Stimulated activated naive CD8-positive, alpha-beta T cell treated with anti-CD3 and anti-CD28 coated beads, Interleukin-15, amount 100 ng/mL, for 72 hours (primary cell): ENCODE data around the gene M1AP.

ENCODE experiments used
- ATAC-seq: fragments of 150-1000 bp; cut with Tn5 transposase; 2 replicates; pipeline ENCODE4 v1.10.0; 2021; ENCODE audit warnings: mild to moderate bottlenecking, moderate library complexity
- DNase-seq, 2 donors: peaks; one replicate each; pipeline ENCODE4 v3.0.0; 2021 to 2022
- H3K27ac Mint-ChIP-seq, 2 donors: one replicate each; pipeline ENCODE4 v1.8.0; 2022; ENCODE audit warnings: mild to moderate bottlenecking in 2 of 2, mixed read lengths in 2 of 2, moderate library complexity in 2 of 2
- H3K27me3 Mint-ChIP-seq: one replicate; pipeline ENCODE4 v1.8.0; 2022; ENCODE audit warnings: mixed read lengths
- H3K4me1 Mint-ChIP-seq: one replicate; pipeline ENCODE4 v1.8.0; 2022; ENCODE audit warnings: mild to moderate bottlenecking, mixed read lengths
- H3K4me3 Mint-ChIP-seq, 2 donors: one replicate each; pipeline ENCODE4 v1.8.0; 2022; ENCODE audit warnings: mild to moderate bottlenecking in 2 of 2, mixed read lengths in 2 of 2, moderate library complexity in 1 of 2
- H3K9me3 Mint-ChIP-seq, 2 donors: one replicate each; pipeline ENCODE4 v1.8.0; 2022; ENCODE audit warnings: mixed read lengths in 2 of 2

The M1AP gene

DNA sequence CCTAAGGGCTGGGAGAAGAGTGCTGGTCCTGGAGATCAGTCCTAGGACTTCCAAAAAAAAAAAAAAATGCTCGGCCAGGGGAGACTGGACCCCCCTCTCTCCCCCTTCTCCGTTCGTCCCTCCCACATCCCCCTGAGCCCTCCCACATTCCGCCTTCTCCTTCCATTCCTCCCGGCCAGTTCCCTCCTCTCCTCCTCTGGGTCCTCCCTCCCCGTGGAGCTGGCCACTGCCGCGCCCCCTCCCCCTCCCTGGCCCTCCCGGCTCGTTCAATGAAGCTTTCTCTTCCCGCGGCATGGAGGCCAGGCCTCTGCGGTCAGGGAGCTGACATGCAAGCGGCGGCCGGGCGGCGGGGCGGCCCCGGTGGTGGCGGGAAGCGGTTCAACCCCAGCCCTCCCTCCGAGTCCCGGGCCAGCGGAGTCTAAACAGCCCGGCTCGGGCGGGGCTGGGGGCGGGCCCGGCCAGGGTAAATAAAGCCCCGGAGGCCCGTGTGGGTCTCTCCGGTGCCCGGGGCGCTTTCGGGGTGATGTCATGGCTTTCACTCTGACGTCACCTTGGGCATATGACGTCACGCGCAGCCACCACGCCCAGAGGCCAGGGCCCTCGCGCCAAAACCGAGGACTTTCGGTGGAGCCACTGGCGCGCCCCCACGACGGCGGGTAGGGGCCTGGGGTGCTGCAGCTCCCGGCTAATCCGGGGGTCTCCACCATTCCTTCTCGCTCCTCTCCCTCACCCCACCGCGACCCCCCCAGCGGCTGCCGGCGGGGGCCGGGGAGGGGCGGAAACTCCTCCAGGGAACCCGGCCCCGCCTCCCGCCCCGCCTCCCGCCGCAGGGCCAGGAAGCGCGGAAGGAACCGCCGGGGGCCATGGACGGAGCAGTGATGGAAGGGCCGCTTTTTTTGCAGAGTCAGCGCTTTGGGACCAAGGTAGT lies 94.0 kb downstream of the M1AP start, which contains the start of the genes DOK1 and LOXL3:
Gene DOK1 (plus strand): TSS at position 829 of the 928 bp plus-strand sequence. CDS start 35 bp downstream, at position 864.
Gene LOXL3 (minus strand): TSS at position 51 of the 928 bp plus-strand sequence. CDS start 1,308 bp downstream, outside the sequence.
- DNase-seq (peak; percentile 86 to 91), ATAC-seq (peak; percentile 75)
- H3K4me3 Mint-ChIP-seq = peak within 1 kb of the TSS; percentile 88 to 89
- H3K4me1 Mint-ChIP-seq = peaks cover 29% of the 10 kb centered on the region
- peak within 1 kb of the TSS; percentile 84 to 95 for H3K27ac Mint-ChIP-seq
- H3K27me3 Mint-ChIP-seq = peaks cover 39% of the 10 kb centered on the region
- no peaks in the 10 kb centered on the region for H3K9me3 Mint-ChIP-seq

DNA sequence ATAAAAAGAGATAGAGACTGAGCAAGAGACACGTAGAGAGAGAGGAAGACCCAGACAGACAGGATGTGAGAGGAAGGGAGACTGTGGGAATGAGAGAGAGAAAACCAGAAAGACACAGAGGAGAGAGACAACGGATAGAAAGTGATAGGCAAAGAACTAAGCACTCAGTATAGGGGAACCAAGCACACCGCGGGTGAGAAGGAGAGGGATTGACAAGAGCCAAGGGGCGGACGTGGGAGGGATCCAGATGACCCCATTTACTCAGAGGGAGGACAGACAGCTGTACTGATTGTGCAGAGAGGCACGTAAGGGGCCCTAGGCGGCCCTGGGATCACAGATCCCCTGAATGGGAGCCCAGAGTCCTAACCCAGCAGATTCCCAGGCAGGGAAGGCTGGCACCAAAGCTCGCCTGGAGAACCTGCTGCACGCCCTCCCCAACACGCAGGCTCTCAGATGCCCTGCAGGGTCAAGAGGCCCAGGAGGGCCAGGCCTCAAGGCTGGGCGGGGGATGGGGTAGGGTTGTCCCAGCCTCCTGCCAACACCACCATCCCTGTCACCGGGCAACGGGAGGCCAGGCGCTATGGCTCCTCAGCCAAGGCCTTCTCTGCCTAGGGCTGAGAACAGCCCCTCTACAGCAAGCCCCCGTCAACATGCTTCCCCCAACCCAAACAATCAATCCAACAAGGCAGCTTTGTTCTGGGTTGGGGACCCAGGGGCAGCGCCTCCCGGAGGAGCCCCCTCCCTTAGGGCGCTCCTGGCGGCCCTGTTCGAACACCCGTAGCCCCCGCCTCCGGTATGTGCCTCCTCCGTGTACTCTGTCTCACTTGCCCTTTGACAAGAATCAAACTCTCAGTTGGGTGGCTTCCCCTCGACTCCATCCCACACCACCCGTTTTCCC lies 95.0 kb downstream of the M1AP start:
- peak overlapping the region in 1 of 2 donors; percentile 56 for H3K27ac Mint-ChIP-seq
- H3K9me3 Mint-ChIP-seq = no peaks in the 10 kb centered on the region
- H3K27me3 Mint-ChIP-seq = peaks cover 44% of the 10 kb centered on the region
- peaks cover 29% of the 10 kb centered on the region for H3K4me1 Mint-ChIP-seq
- ATAC-seq (peak; percentile 19), DNase-seq (peak in 1 of 2 donors; percentile 36)
- H3K4me3 Mint-ChIP-seq = peak overlapping the region; percentile 31 to 58

DNA sequence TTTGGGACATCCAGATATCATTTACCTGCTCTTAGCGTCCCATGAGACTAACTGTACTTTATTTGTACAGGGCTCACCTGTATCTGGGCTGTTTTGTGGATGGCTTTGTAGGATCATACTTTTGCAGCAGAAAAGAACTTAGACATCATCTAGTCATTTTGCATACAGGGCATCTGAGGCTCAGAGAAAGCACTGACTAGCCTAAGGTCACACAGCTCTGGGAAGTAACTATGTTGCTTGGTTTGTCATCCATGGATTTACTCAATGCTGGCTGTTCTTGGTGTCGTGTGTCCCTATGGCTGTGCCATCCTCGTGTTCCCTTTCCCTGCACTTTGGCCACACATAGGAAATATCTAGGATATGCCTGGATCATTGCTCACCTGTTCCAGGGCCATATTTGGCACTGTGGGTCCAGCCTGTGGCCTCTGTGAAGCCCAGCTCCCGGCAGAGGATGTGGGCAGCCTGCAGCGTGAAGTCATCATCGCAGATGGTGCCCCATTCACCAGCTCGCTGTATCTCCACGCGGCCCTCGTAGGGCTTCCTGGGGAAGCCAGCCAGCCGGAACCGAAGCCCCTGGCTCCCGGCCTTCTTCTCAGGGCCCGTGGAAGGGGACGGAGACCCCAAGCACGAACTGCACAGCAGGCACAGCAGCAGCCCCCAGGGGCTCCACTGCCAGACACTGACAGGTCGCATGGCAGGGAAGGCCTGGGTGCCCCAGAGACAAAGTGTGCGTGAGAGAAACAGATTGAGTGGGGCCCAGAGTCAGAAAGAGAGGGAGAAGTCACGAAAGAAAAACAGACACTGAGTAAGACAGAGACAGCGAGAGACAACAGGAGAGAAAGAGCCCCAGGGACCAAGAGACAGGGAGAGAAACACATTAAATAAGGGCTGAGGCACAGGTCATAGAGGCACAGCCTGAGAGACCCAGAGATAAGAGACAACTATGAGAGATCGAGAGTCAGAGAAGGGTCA lies 95.9 kb downstream of the M1AP start:
- peaks cover 29% of the 10 kb centered on the region for H3K4me1 Mint-ChIP-seq
- no peaks in the 10 kb centered on the region for H3K9me3 Mint-ChIP-seq
- ATAC-seq (no peak), DNase-seq (no peak)
- H3K4me3 Mint-ChIP-seq = peak overlapping the region in 1 of 2 donors; percentile 1
- H3K27me3 Mint-ChIP-seq = peaks cover 53% of the 10 kb centered on the region
- peak overlapping the region in 1 of 2 donors; percentile 10 for H3K27ac Mint-ChIP-seq

DNA sequence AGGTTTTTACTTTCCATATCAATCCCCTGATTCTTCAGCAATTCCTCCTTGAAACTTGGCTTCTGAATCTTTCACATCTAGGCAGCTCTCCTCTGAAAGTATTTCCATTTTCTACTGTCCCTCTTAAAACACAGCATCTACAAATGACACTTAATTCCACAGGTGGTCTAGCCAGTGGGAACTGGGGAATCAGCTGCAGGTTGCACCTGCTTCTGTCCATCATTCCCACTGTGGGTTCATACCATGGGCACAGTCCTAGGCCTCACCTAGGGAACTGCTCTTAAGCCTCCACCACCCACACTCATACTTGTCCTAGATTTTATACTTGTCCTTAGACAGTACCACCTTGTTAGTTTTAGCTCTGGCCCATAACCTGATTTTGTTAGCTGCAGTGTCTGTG lies 96.6 kb downstream of the M1AP start:
- ATAC-seq (no peak), DNase-seq (no peak)
- peaks cover 59% of the 10 kb centered on the region for H3K27me3 Mint-ChIP-seq
- H3K4me3 Mint-ChIP-seq = no peak overlapping the region
- H3K4me1 Mint-ChIP-seq = peaks cover 30% of the 10 kb centered on the region
- no peaks in the 10 kb centered on the region for H3K9me3 Mint-ChIP-seq
- no peak overlapping the region for H3K27ac Mint-ChIP-seq

DNA sequence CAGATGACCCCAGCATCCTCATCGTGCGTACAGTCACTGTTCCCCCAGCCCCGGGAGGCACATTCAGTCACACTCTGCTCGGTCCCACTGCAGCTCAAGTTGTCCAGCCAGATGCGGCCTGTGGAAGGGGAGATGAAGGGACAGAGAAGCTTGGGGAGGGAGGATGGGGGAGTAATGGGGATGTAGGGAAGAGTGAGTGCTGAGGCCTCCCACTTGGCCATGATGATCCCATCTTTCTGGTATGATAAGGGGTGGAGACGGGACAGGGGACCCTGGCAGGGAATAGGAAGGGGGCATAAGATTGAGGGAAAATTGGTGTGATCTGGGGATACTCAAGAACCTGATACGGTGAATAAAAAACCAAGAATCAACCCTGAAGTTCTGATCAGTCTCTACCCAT lies 97.9 kb downstream of the M1AP start:
- no peak for ATAC-seq
- Mint-ChIP-seq H3K27ac (no peak overlapping the region), H3K27me3 (peaks cover 68% of the 10 kb centered on the region), H3K4me3 (peak overlapping the region in 1 of 2 donors; percentile 22), H3K9me3 (no peaks in the 10 kb centered on the region), H3K4me1 (peaks cover 22% of the 10 kb centered on the region)
- no peak for DNase-seq

DNA sequence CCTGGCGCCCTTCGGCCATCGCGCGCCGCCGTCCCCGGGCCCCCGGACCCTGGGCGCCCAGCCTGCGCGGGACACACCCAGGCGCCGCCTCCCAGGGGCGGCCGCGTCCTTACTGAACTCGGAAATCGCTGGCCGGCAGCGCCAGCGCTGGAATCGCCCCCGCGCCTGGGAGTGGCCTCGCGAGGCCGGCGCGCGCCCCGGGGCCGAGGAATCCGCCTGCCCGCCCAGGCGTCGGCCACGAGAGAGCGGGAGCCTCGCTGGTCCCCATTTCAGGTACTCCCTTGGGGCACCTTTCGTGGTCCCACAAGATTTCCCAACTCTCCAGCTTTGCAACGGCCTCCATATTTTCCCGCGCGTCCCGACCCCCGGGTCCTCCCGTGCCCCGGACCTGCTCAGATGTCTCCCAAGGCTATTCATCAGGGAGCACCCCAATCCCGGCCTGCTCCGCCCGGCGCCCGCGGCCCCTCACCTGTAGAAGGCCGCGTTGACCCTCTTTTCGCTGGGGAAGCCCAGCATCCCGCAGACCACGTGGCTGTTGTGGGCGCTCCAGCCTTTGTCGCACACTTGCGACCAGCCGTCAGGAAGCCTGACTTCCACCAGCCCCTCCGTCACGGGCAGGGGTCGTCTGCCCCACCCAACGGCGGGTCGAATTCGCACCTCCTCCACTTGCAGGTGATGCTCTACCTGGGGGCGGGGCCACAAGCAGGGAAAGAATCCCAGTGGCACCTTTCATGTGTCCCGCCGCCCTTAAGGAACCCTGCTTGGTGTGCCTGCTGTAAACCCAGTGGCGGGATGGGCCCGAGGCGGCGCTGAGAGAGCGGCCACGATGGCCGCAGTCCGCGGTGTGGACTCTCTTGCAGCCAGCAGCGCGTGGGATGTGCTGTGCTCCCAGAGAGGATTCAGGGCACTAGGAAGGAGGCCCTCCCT lies 99.0 kb downstream of the M1AP start:
- Mint-ChIP-seq H3K4me3 (peak overlapping the region; percentile 74 to 79), H3K9me3 (no peaks in the 10 kb centered on the region), H3K4me1 (peaks cover 22% of the 10 kb centered on the region), H3K27me3 (peaks cover 76% of the 10 kb centered on the region), H3K27ac (peak overlapping the region in 1 of 2 donors; percentile 34)
- ATAC-seq (peak; percentile 43), DNase-seq (no peak)

DNA sequence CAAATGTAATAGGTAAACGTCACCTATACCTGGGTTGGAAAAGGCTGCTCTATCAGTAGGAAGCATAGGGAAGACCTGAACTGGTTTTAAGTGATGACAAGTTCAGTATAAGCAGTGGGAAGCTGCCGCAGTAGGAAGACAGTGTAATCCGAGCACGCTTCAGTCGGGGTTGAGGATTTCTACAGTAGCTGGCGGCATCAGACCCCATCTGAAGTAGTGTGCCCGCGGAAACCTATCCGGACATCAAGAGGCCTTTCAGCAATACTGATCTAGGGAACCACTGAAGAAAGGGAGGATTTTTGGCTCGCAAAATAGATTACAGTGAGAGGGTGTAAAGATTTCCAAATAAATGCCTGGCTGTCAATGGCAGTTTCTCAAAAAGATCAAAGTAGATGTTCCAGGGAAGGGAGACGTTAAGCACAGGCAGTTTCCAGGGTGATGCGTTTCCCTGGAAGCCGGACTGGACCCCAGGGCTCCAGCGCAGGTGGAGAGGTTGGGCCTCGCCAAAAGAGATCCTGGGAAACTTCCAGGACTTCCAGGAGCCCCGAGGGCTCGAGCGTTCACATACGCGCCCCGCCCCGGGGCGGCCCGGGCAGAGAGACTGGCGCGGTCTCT lies 99.7 kb downstream of the M1AP start:
- peaks cover 16% of the 10 kb centered on the region for H3K4me1 Mint-ChIP-seq
- ATAC-seq = no peak
- H3K27ac Mint-ChIP-seq = peak overlapping the region in 1 of 2 donors; percentile 55
- DNase-seq = no peak
- H3K9me3 Mint-ChIP-seq = no peaks in the 10 kb centered on the region
- peaks cover 77% of the 10 kb centered on the region for H3K27me3 Mint-ChIP-seq
- H3K4me3 Mint-ChIP-seq = peak overlapping the region; percentile 67 to 74

DNA sequence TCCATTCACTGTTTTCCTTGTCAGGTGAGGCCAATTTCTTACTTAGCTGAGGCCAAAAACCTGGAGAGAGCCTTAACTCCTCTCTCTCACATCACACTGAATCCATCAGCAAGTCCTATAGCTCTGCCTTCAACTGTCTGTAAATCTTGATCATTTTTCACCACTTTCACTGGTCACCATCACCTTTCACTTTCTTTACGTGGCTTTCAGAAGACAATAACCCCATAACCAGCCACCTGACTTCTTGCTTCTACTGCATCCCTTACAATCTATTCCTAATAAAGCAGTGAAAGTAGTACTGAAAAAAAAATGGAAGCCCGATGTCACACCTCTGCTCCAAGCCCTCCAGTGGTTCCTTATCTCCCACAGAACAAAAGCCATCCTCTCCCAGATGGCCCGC lies 102.1 kb downstream of the M1AP start:
- Mint-ChIP-seq H3K27me3 (peaks cover 71% of the 10 kb centered on the region), H3K27ac (no peak overlapping the region), H3K4me3 (no peak overlapping the region), H3K9me3 (no peaks in the 10 kb centered on the region), H3K4me1 (peaks cover 16% of the 10 kb centered on the region)
- DNase-seq (no peak), ATAC-seq (no peak)

DNA sequence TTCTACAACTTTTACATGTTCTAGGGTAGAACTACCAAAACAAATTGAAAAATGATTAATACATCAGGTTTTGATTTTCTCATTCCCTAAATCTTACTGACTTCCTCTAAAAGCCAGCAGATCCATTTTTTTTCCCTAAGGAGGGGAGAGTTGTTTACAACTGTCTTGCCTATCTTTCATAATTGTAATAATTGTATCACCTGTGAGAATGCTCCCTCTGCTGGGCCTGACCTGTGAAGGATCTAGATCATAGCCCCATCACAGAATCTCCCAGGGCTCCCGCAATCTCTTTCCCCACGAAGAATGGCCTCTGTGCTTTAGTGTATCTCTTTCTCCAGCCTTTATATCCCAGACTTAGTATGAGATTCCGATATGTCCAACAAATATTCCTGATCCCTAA lies 103.5 kb downstream of the M1AP start:
- no peak overlapping the region for H3K27ac Mint-ChIP-seq
- peaks cover 61% of the 10 kb centered on the region for H3K27me3 Mint-ChIP-seq

DNA sequence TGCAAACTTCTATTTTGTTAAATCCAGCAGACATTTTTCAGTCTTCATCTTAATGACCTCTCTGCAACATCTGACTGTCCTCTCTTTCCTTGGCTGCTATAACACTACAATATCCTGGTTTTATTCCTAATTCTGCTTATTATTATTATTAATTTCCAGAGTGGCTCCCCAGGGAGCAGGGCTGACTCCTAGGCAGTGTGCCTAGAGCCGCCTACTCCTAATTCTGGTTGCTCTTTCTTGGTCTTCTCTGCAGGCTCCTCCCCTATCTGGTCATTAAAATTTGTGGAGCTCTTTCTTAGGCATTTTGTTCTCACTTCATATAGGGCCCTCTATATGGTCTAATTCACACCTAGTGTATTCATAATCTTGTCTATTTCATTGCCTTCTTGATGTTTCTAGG lies 105.2 kb downstream of the M1AP start:
- DNase-seq = no peak
- Mint-ChIP-seq H3K27me3 (peaks cover 67% of the 10 kb centered on the region), H3K4me1 (peaks cover 16% of the 10 kb centered on the region), H3K9me3 (no peaks in the 10 kb centered on the region), H3K4me3 (no peak overlapping the region), H3K27ac (no peak overlapping the region)
- ATAC-seq = no peak

More for the DNA sequence above, 103.5 kb downstream of the M1AP start:
- no peak for ATAC-seq
- Mint-ChIP-seq H3K9me3 (no peaks in the 10 kb centered on the region), H3K4me1 (peaks cover 11% of the 10 kb centered on the region), H3K4me3 (no peak overlapping the region)
- no peak for DNase-seq

DNA sequence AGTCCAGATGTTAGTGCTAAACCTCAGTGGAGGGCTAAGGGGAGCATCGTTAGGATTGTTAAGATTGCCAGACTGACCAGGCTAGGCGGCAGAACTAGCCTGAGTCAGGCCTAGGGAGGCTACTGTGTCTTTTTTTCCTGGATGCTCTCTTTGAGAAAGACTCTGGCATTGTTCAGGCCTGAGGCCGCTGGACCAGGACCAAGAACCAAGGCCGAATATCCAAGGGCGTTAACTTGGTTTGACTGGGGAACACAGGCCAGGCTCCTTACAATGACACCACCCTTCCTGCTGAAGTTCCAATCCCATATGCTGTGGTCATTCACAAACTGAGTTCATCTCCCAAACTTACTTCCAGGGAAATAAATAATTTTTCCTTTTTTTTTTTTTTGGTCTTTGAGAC lies 107.8 kb downstream of the M1AP start:
- H3K27ac Mint-ChIP-seq = no peak overlapping the region
- H3K4me1 Mint-ChIP-seq = peaks cover 17% of the 10 kb centered on the region
- H3K27me3 Mint-ChIP-seq = peaks cover 57% of the 10 kb centered on the region
- H3K9me3 Mint-ChIP-seq = no peaks in the 10 kb centered on the region
- DNase-seq (no peak), ATAC-seq (no peak)
- no peak overlapping the region for H3K4me3 Mint-ChIP-seq

DNA sequence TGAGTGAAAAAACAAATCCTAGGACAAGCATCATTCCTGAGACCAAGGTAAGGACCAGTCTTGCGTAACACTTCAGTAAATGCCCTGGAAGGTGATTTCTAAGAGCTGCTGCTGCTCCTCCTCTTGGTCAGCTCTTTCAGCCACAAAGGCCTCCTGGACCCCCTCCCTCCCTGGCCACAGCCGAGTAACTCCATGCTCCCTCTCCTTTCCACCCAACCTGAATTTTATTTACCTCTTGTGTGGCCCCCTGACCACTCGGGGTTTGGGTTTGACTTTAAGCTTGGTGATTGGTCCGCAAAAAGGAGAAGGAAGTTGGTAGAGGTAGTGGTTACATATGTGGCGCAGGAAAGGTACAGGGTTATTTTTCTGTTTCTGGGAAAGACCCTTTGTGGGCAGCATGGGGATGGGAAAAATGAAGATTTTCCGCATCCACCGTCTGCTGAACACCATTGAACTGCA lies 109.2 kb downstream of the M1AP start:
- H3K9me3 Mint-ChIP-seq = no peaks in the 10 kb centered on the region
- ATAC-seq (no peak), DNase-seq (no peak)
- H3K4me1 Mint-ChIP-seq = peaks cover 17% of the 10 kb centered on the region
- peaks cover 48% of the 10 kb centered on the region for H3K27me3 Mint-ChIP-seq
- H3K4me3 Mint-ChIP-seq = peak overlapping the region in 1 of 2 donors; percentile 49
- no peak overlapping the region for H3K27ac Mint-ChIP-seq

DNA sequence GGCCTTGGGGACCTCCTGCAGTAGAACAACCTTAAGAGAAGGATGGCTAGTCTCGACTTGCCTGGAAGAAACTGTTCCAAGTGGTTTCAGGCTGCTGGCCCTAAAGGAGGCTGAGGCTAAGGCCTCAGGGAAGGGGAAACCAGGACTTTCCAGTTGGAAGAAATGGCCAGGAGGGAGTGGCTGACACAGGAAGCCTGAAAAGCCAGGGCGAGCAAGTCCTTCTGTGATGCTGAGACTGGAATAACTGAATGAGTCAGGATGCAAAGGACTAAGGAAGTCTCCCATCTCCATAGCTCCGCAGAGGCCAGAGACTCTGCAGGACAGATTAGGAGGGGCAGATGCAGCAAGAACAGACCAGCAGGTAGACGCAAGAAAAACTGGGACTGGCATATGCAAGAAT lies 111.0 kb downstream of the M1AP start:
- H3K4me1 Mint-ChIP-seq = peaks cover 23% of the 10 kb centered on the region
- H3K9me3 Mint-ChIP-seq = no peaks in the 10 kb centered on the region
- no peak for DNase-seq
- no peak for ATAC-seq
- peaks cover 35% of the 10 kb centered on the region for H3K27me3 Mint-ChIP-seq
- no peak overlapping the region for H3K4me3 Mint-ChIP-seq
- no peak overlapping the region for H3K27ac Mint-ChIP-seq
